Loucy (cell line): ENCODE data around the gene ADIPOQ.
"Not testable (repeated sequence)": the region's sequence is repeated elsewhere in the genome, so short reads cannot be mapped to it uniquely, and the experiment has no call there.

Experiments
- H2AFZ ChIP-seq: fragments of 200-600 bp; sonication (generic); 2 replicates; pipeline ENCODE4 v1.6.0; 2016; ENCODE audit warnings: antibody characterized with exemption, mild to moderate bottlenecking, low read length, moderate library complexity
- H3F3A ChIP-seq: fragments of 200-600 bp; 2 replicates; pipeline ENCODE4 v1.6.0; 2016; ENCODE audit warnings: antibody characterized with exemption, low read depth, mild to moderate bottlenecking
- H3K27me3 ChIP-seq: fragments of 200-600 bp; sonication (generic); 2 replicates; pipeline ENCODE4 v1.6.1; 2014; ENCODE audit warnings: low read length, mild to moderate bottlenecking; ENCODE audit not compliant: insufficient read depth, poor library complexity, severe bottlenecking
- H3K36me3 ChIP-seq: fragments of 200-600 bp; sonication (generic); 2 replicates; pipeline ENCODE4 v1.6.1; 2016; ENCODE audit warnings: low read length; ENCODE audit not compliant: insufficient read depth
- H3K4me1 ChIP-seq: fragments of 200-600 bp; sonication (generic); 2 replicates; pipeline ENCODE4 v1.5.1; 2014; ENCODE audit warnings: low read length, mild to moderate bottlenecking; ENCODE audit not compliant: insufficient read depth, poor library complexity, severe bottlenecking
- H3K4me2 ChIP-seq: fragments of 200-600 bp; sonication (generic); 2 replicates; pipeline ENCODE4 v1.6.0; 2014; ENCODE audit warnings: antibody characterized with exemption, low read length, low read depth, mild to moderate bottlenecking; ENCODE audit not compliant: poor library complexity, severe bottlenecking
- H3K4me3 ChIP-seq: fragments of 200-600 bp; sonication (generic); 2 replicates; pipeline ENCODE4 v1.5.1; 2014; ENCODE audit warnings: low read length, mild to moderate bottlenecking, mixed read lengths; ENCODE audit not compliant: poor library complexity, severe bottlenecking
- H3K79me2 ChIP-seq: fragments of 200-600 bp; sonication (generic); 2 replicates; pipeline ENCODE4 v1.6.1; 2014; ENCODE audit warnings: low read length; ENCODE audit not compliant: insufficient read depth
- H3K9ac ChIP-seq: fragments of 200-600 bp; sonication (generic); 2 replicates; pipeline ENCODE4 v1.6.0; 2014; ENCODE audit warnings: mild to moderate bottlenecking, low read depth, low read length, moderate library complexity; ENCODE audit not compliant: poor library complexity, severe bottlenecking
- H3K9me2 ChIP-seq: fragments of 200-600 bp; sonication (generic); replicated peaks from 2 replicates; pipeline ENCODE4 v1.6.1; 2016; ENCODE audit warnings: low read depth, low read length, mixed read lengths
- H3K9me3 ChIP-seq: fragments of 200-600 bp; sonication (generic); 2 replicates; pipeline ENCODE4 v1.6.1; 2014; ENCODE audit warnings: mild to moderate bottlenecking, antibody characterized with exemption, low read length, low read depth; ENCODE audit not compliant: insufficient read depth
- H4K20me1 ChIP-seq: fragments of 200-600 bp; sonication (generic); 2 replicates; pipeline ENCODE4 v1.6.0; 2014; ENCODE audit warnings: antibody characterized with exemption, low read length, mild to moderate bottlenecking; ENCODE audit not compliant: insufficient read depth, poor library complexity, severe bottlenecking
- EZH2phosphoT487 ChIP-seq: fragments of 200-600 bp; IDR thresholded peaks from 2 replicates; pipeline ENCODE4 v1.6.1; 2018; ENCODE audit warnings: antibody characterized with exemption, mild to moderate bottlenecking, moderate library complexity, borderline replicate concordance
- TF ChIP-seq, protein P1 (sequence below): fragments of 200-600 bp; sonication (generic); conservative IDR thresholded peaks from 2 replicates; pipeline ENCODE4 v1.5.1; 2014; ENCODE audit warnings: mild to moderate bottlenecking, antibody characterized with exemption, low read length

ADIPOQ gene

DNA sequence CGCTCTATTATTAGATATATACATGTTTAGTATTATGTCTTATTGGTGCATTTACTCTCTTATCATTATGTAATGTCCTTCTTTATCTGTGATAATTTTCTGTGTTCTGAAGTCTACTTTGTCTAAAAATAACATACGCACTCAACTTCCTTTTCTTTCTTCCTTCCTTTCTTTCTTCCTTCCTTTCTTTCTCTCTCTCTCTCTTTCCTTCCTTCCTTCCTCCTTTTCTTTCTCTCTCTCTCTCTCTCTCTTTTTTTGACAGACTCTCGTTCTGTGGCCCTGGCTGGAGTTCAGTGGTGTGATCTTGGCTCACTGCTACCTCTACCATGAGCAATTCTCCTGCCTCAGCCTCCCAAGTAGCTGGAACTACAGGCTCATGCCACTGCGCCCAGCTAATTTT lies 15.2 kb downstream of the ADIPOQ start:
- H3K4me3 ChIP-seq = no peak overlapping the region
- H3K9ac ChIP-seq = no peak overlapping the region
- H2AFZ ChIP-seq = no peak overlapping the region
- H3K27me3 ChIP-seq = no peaks in the 10 kb centered on the region
- H3F3A ChIP-seq = no peaks in the 10 kb centered on the region
- no peaks in the 10 kb centered on the region for H3K4me1 ChIP-seq
- no peaks in the 10 kb centered on the region for H3K79me2 ChIP-seq
- H4K20me1 ChIP-seq = no peaks in the 10 kb centered on the region
- TF ChIP-seq EZH2phosphoT487 = no peak
- TF ChIP-seq, protein P1, sequence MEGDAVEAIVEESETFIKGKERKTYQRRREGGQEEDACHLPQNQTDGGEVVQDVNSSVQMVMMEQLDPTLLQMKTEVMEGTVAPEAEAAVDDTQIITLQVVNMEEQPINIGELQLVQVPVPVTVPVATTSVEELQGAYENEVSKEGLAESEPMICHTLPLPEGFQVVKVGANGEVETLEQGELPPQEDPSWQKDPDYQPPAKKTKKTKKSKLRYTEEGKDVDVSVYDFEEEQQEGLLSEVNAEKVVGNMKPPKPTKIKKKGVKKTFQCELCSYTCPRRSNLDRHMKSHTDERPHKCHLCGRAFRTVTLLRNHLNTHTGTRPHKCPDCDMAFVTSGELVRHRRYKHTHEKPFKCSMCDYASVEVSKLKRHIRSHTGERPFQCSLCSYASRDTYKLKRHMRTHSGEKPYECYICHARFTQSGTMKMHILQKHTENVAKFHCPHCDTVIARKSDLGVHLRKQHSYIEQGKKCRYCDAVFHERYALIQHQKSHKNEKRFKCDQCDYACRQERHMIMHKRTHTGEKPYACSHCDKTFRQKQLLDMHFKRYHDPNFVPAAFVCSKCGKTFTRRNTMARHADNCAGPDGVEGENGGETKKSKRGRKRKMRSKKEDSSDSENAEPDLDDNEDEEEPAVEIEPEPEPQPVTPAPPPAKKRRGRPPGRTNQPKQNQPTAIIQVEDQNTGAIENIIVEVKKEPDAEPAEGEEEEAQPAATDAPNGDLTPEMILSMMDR = no peak
- no peaks in the 10 kb centered on the region for H3K9me3 ChIP-seq
- no peaks in the 10 kb centered on the region for H3K9me2 ChIP-seq
- H3K36me3 ChIP-seq = no peaks in the 10 kb centered on the region
- no peak overlapping the region for H3K4me2 ChIP-seq

DNA sequence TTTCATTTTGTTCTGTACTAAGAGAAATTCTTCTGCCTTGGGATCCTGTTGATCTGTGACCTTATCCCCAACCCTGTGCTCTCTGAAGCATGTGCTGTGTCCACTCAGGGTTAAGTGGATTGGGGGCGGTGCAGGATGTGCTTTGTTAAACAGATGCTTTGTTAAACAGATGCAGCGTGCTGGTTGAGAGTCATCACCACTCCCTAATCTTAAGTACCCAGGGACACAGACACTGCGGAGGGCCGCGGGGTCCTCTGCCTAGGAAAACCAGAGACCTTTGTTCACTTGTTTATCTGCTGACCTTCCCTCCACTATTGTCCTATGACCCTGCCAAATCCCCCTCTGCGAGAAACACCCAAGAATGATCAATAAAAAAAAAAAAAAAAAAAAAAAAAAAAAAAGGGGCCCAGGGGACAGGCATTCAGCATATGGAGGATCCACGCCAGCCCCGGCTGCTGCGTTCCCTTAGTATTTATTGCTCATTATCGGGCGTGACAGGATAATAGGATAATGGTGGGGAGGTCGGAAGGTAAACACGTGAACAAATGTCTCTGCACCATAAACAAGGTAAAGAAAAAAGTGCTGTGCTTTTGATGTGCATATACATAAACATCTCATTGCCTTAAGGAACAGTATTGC lies 22.8 kb downstream of the ADIPOQ start:
- H3K9me2 ChIP-seq, H3K9me3 ChIP-seq, H3K4me1 ChIP-seq, H2AFZ ChIP-seq, H3K4me3 ChIP-seq, H3K4me2 ChIP-seq, H3K36me3 ChIP-seq, H3K9ac ChIP-seq, H3K27me3 ChIP-seq, H3F3A ChIP-seq, H4K20me1 ChIP-seq, H3K79me2 ChIP-seq: not testable (repeated sequence)

DNA sequence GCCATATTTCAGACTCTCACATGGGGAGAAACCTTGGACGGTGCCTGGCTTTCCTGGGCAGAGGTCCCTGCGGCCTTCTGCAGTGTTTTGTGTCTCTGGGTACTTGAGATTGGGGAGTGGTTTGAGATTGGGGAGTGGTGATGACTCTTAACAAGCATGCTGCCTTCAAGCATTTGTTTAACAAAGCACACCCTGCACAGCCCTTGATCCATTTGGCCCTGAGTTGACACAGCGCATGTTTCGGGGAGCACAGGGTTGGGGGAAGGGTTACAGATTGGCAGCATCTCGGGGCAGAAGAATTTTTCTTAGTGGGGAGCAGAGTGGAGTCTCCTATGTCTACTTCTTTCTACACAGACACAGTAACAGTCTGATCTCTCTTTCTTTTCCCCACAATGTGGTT lies 23.6 kb downstream of the ADIPOQ start:
- H3K9me3 ChIP-seq, H3K4me2 ChIP-seq, H3K36me3 ChIP-seq, H3K27me3 ChIP-seq, H3F3A ChIP-seq, H3K79me2 ChIP-seq, H2AFZ ChIP-seq, H4K20me1 ChIP-seq, H3K4me3 ChIP-seq, H3K4me1 ChIP-seq, H3K9me2 ChIP-seq, H3K9ac ChIP-seq: not testable (repeated sequence)

DNA sequence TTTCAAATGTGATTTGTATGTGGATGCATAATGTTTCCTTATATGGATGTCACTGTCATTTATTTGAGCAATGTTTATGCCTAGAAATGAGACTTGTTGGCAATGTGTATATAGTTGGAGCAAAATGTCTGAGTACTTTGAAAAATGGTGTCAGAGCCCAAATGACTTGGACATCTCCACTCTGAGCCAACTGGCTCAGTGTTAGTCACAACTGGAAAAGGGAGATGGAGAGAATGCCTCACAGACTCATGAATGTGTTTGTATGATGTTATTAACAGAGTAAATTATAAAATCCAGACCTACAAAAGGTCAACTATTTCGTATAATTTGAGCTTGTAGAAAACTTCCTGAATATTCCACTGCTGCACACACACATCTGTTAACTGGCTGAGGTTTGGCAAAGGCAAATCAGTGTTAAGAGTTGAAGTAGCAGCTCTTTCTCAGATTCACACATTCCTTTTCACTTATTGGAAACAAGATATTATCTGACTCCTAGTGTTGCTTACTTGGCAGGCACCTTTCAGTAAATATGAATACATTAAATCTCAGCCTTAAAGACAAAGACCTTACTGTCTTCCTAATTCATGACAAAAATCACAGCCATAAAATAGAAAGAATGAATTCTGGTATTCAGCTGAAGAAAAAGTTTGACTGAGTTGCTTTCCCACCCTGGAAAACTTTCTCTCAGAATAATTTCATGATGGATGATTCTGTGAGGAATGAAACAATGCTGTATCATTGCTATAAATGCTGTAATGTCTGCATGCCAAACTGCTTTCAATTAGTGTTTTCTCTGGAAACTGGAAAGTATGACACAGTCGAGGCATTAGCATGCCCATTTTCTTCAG lies 27.0 kb downstream of the ADIPOQ start:
- Histone ChIP-seq H3K36me3 (no peaks in the 10 kb centered on the region), H3K27me3 (no peaks in the 10 kb centered on the region), H3K4me2 (no peak overlapping the region), H3K79me2 (no peaks in the 10 kb centered on the region), H2AFZ (no peak overlapping the region), H3K4me1 (peaks cover 10% of the 10 kb centered on the region), H3K4me3 (no peak overlapping the region), H3F3A (no peaks in the 10 kb centered on the region), H3K9me3 (no peaks in the 10 kb centered on the region), H3K9me2 (no peaks in the 10 kb centered on the region), H3K9ac (no peak overlapping the region), H4K20me1 (no peaks in the 10 kb centered on the region)
- no peak for TF ChIP-seq EZH2phosphoT487
- TF ChIP-seq, protein P1 = no peak
